PFSK-1 (cell line): Measurements from ENCODE around the gene ARF1.

Source experiments
- FOXP2 ChIP-seq: optimal IDR thresholded peaks from 2 replicates; pipeline ENCODE3; 2011; ENCODE audit warnings: borderline replicate concordance, control low read depth, inconsistent platforms; ENCODE audit not compliant: insufficient read depth; ENCODE audit errors: extremely low read length, extremely low read depth
- POLR2AphosphoS5 ChIP-seq: IDR thresholded peaks from 2 replicates; pipeline ENCODE4 v1.6.1; 2012; ENCODE audit warnings: low read depth, mild to moderate bottlenecking, control low read depth, low read length, moderate library complexity
- SIN3A ChIP-seq: IDR thresholded peaks from 2 replicates; pipeline ENCODE4 v1.6.1; 2012; ENCODE audit warnings: mild to moderate bottlenecking, low read length, moderate library complexity, borderline replicate concordance; ENCODE audit not compliant: insufficient read depth
- TAF1 ChIP-seq: IDR thresholded peaks from 2 replicates; pipeline ENCODE4 v1.6.1; 2012; ENCODE audit warnings: low read length, control low read depth, borderline replicate concordance; ENCODE audit not compliant: insufficient read depth
- TF ChIP-seq, protein P1 (sequence below), 2 experiments: IDR thresholded peaks; 2 replicates each; pipeline versions ENCODE4 v1.6.1 to v1.8.0; 2011 to 2012; ENCODE audit warnings: low read depth in 2 of 2, low read length in 2 of 2, control low read depth in 1 of 2, inconsistent platforms in 1 of 2, mild to moderate bottlenecking in 1 of 2, moderate library complexity in 1 of 2; ENCODE audit not compliant: insufficient read depth in 1 of 2

ARF1 gene

DNA sequence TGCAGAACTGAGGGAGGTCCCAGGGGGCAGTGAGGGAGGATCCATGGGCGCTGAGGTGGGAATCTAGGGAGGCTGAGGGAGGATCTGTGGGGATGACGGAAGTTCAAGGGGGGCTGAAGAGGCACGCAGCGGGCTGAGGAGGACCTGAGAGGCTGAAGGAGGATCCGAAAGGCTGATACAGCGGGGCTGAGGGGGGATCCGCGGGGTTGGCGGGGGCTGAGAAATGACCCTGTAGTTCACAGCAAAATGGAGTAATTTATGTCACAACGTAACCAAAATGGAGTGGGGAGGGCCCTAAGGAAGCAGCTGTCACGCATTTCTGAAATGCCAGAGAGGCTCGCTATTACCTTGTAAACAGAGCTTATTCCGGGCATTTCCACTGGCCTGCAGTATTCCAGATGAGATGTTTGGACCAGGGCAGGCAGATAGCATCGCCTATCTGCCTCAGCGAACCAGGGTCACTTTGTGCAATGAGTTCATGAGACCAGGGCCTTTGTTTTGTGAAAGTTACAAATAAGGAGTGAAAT lies 27.5 kb downstream of the ARF1 start:
- TF ChIP-seq, protein P1, sequence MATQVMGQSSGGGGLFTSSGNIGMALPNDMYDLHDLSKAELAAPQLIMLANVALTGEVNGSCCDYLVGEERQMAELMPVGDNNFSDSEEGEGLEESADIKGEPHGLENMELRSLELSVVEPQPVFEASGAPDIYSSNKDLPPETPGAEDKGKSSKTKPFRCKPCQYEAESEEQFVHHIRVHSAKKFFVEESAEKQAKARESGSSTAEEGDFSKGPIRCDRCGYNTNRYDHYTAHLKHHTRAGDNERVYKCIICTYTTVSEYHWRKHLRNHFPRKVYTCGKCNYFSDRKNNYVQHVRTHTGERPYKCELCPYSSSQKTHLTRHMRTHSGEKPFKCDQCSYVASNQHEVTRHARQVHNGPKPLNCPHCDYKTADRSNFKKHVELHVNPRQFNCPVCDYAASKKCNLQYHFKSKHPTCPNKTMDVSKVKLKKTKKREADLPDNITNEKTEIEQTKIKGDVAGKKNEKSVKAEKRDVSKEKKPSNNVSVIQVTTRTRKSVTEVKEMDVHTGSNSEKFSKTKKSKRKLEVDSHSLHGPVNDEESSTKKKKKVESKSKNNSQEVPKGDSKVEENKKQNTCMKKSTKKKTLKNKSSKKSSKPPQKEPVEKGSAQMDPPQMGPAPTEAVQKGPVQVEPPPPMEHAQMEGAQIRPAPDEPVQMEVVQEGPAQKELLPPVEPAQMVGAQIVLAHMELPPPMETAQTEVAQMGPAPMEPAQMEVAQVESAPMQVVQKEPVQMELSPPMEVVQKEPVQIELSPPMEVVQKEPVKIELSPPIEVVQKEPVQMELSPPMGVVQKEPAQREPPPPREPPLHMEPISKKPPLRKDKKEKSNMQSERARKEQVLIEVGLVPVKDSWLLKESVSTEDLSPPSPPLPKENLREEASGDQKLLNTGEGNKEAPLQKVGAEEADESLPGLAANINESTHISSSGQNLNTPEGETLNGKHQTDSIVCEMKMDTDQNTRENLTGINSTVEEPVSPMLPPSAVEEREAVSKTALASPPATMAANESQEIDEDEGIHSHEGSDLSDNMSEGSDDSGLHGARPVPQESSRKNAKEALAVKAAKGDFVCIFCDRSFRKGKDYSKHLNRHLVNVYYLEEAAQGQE (IDR thresholded peaks at IDR 0.05; ENCODE audit: insufficient read depth in 1 of 2, low read depth in 2 of 2, low read length in 2 of 2) = no peak
- no peak for TF ChIP-seq SIN3A
- TF ChIP-seq TAF1 = no peak
- TF ChIP-seq POLR2AphosphoS5 = no peak
- no peak for TF ChIP-seq FOXP2

DNA sequence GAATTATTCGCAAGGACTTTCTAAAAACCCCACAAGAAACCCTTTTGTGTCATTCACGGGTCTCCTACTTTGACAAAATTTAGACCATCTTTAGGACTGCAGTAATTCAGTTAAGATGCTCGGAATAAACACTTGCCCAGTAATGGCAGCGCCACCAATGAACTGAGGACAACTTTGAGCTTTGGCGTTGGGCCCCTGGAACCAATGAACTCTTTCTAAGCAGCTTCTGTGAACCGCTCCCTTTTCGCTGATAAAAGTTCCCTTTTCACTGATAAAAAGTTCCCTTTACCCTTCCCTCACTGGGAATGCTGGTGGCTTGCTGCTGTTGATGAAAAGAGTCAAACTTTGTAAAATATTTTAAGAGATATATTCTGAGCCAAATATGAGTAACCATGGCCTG lies 28.0 kb downstream of the ARF1 start:
- TF ChIP-seq, protein P1 (IDR thresholded peaks at IDR 0.05; ENCODE audit: insufficient read depth in 1 of 2, low read depth in 2 of 2, low read length in 2 of 2) = no peak

DNA sequence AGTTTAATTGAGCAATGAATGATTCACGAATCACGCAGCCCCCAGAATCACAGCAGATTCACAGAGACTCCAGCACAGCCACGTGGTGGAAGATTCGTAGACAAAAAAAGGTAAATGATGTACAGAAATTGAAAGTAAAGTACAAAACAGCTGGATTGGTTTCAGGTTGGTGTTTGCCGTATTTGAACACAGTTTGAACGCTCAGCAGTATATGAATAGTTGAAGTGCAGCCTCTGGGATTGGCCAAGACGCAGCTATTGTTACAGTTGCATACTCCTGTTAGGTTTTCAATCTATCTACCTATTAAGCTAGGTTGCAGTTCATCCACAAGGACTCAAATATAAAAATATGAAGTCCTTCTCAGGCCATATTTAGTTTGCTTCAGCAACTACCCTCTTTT lies 29.7 kb downstream of the ARF1 start:
- TF ChIP-seq, protein P1 (IDR thresholded peaks at IDR 0.05; ENCODE audit: insufficient read depth in 1 of 2, low read depth in 2 of 2, low read length in 2 of 2) = no peak
- TF ChIP-seq SIN3A = no peak
- no peak for TF ChIP-seq POLR2AphosphoS5
- no peak for TF ChIP-seq TAF1
- TF ChIP-seq FOXP2 = no peak

DNA sequence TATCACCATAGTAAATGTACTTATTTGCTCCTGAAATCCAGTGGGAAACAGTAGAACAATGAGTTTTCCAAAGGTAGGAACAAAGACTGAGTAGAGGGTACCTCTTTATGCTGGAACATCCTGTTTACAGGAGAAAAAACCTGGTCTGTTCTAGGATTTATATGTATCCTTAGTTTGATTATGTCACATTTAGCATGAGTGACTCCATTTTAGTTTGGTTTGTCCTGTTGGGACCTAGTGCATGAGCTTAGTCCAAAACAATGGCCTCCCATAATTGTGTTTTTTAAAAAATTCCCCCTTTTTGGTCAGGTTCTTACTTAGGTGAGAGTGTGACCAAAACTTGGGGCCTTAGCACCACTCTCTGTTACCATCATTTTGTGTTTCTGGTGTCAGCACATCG lies 30.1 kb downstream of the ARF1 start:
- TF ChIP-seq FOXP2 (no peak), TAF1 (no peak), POLR2AphosphoS5 (no peak), SIN3A (no peak)
- TF ChIP-seq, protein P1 (IDR thresholded peaks at IDR 0.05; ENCODE audit: insufficient read depth in 1 of 2, low read depth in 2 of 2, low read length in 2 of 2) = no peak

DNA sequence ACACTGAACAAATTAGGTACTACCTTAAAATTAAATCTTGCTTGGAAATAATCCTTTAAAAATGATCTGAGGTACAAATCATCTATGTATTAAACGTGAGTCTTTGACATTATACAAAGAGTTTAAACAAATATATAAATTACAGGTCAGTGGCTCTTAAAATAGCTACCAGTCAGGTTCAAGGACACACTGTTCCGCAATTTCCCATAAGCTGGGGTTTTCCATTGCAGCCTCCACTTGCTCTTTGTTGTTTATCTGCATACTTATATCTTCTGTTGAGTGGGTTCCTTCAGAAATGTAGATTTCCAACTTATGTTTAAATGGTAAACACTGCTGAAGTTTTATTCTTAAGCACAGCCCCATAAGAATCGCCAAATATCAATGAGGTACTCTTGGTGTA lies 32.3 kb downstream of the ARF1 start:
- no peak for TF ChIP-seq TAF1
- no peak for TF ChIP-seq FOXP2
- TF ChIP-seq SIN3A = no peak
- TF ChIP-seq, protein P1 (IDR thresholded peaks at IDR 0.05; ENCODE audit: insufficient read depth in 1 of 2, low read depth in 2 of 2, low read length in 2 of 2) = no peak
- TF ChIP-seq POLR2AphosphoS5 = no peak
